PC-3 (cell line): ENCODE measurements around the gene L3MBTL4.

Experiments
- CTCF ChIP-seq: fragments of 300-600 bp; sonication (generic); conservative IDR thresholded peaks from 2 replicates; pipeline ENCODE4 v1.5.1; 2017; ENCODE audit warnings: antibody characterized with exemption, low read depth, mild to moderate bottlenecking, low read length
- EZH2 ChIP-seq: fragments of 300-600 bp; sonication (generic); IDR thresholded peaks from one replicate; pipeline ENCODE4 v1.6.1; 2017; ENCODE audit warnings: antibody characterized with exemption, mild to moderate bottlenecking, low read length; ENCODE audit not compliant: unreplicated experiment
- EZH2phosphoT487 ChIP-seq: fragments of 300-600 bp; sonication (generic); IDR thresholded peaks from 2 replicates; pipeline ENCODE4 v1.6.1; 2018; ENCODE audit warnings: mild to moderate bottlenecking, antibody characterized with exemption, low read length, borderline replicate concordance

- TF ChIP-seq CTCF (no peak), EZH2phosphoT487 (no peak), EZH2 (no peak)
These were observed 448.2 kb downstream of the L3MBTL4 start for GRCh38 chr18:5966514-5966913.
